Suppressor macrophage treated with lipopolysaccharide for 4 hours (primary cell): ENCODE results near the gene N4BP2L1.
A peak's percentile ranks its signal among the peaks of the same experiment; 100 is the strongest.
"Not testable (repeated sequence)": the region's sequence is repeated elsewhere in the genome, so short reads cannot be mapped to it uniquely, and the experiment has no call there.

Experiments used
- DNase-seq: peaks from one replicate; pipeline ENCODE4 v3.0.0-alpha.2; 2020

The N4BP2L1 gene

GRCh38 chr13:32384702-32385101, 43.2 kb downstream of the N4BP2L1 start:
- no peak for DNase-seq

- no peak for DNase-seq
Measured at GRCh38 chr13:32383836-32384618, 43.9 kb downstream of the N4BP2L1 start.

GRCh38 chr13:32381539-32381938, 46.4 kb downstream of the N4BP2L1 start:
- DNase-seq: no peak

GRCh38 chr13:32378012-32378411, 49.9 kb downstream of the N4BP2L1 start:
- DNase-seq: no peak

GRCh38 chr13:32376642-32377415, 51.1 kb downstream of the N4BP2L1 start:
- no peak for DNase-seq

- no peak for DNase-seq
Measured at GRCh38 chr13:32370805-32371204, 57.1 kb downstream of the N4BP2L1 start.

GRCh38 chr13:32362574-32362973, 65.4 kb downstream of the N4BP2L1 start:
- DNase-seq: peak; percentile 38

- DNase-seq: not testable (repeated sequence)
Measured at GRCh38 chr13:32355935-32356334, 72.0 kb downstream of the N4BP2L1 start.

- no peak for DNase-seq
Measured at GRCh38 chr13:32354040-32354439, 73.9 kb downstream of the N4BP2L1 start.

- DNase-seq: not testable (repeated sequence)
Measured at GRCh38 chr13:32350839-32351441, 77.0 kb downstream of the N4BP2L1 start.
